MG63 (cell line): ENCODE measurements around the gene SCD5. TPM values are rescaled to one million over a fixed set of nuclear protein-coding genes. Genes with fewer than 3 reads are reported as not detected.

Experiments
- DNase-seq: peaks from one replicate; pipeline ENCODE4 v3.0.0-alpha.2; 2020
- H3K27me3 ChIP-seq: fragments of 250-450 bp; sonication (Bioruptor Pico); 2 replicates; pipeline ENCODE4 v1.5.1; 2020; ENCODE audit warnings: mild to moderate bottlenecking, moderate library complexity
- H3K36me3 ChIP-seq: fragments of 250-450 bp; sonication (Bioruptor Pico); 2 replicates; pipeline ENCODE4 v1.5.1; 2020; ENCODE audit warnings: mild to moderate bottlenecking, moderate library complexity
- H3K4me3 ChIP-seq: fragments of 250-450 bp; sonication (Bioruptor Pico); 2 replicates; pipeline ENCODE4 v1.5.1; 2020; ENCODE audit warnings: mild to moderate bottlenecking, moderate library complexity
- H3K9me3 ChIP-seq: fragments of 250-450 bp; sonication (Bioruptor Pico); 2 replicates; pipeline ENCODE4 v1.5.1; 2020; ENCODE audit warnings: mild to moderate bottlenecking, moderate library complexity
- total RNA-seq: library from RNA; depleted of rRNA; stranded (reverse); fragments of >200 nt; shearing (Covaris generic); gene quantifications from 2 replicates; pipeline ENCODE4 v1.2.3, GENCODE V29; 2014; ENCODE audit warnings: low replicate concordance

SCD5 gene
- total RNA-seq, 1 experiment from 2014 or later = 2.9 TPM

DNA sequence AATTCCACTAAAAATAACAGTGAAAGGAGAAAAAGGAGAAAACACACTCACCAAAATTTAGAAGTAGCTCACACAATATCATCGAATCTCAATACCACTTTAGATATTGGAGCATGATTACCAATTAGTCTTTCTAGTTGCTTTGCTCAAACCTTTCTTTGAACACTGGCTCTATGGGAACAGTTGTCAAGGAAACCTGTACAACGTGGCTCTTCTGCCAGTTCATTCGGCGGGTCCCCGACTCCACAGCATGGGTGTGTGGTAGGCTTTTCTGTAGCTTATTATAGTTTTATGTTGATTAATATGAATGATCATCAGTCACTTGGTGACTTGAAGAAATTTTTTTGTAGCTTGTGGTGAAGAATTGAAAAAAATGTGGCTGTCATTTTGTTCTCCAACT is 186.6 kb downstream of the SCD5 start:
- H3K27me3 ChIP-seq = no peaks in the 10 kb centered on the region
- no peaks in the 10 kb centered on the region for H3K9me3 ChIP-seq
- DNase-seq = no peak

DNA sequence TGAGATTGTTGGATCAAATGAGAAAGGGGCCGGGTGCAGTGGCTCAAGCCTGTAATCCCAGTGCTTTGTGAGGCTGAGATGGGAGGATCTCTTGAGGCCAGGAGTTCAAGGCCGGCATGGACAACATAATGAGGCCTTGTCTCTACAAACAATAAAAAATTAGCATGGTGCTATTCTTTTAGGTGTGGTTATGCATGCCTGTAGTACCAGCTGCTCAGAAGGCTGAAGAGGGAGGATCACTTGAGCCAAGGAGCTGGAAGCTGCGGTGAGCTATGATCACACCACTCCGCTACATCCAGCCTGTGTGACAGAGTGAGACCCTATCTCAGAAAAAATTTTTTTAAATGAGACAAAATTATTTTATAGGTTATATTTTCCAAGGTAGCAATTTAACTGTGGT is 187.1 kb downstream of the SCD5 start:
- Histone ChIP-seq H3K36me3 (no peaks in the 10 kb centered on the region), H3K4me3 (no peak overlapping the region), H3K9me3 (no peaks in the 10 kb centered on the region), H3K27me3 (no peaks in the 10 kb centered on the region)
- no peak for DNase-seq

More for the DNA sequence above, 186.6 kb downstream of the SCD5 start:
- no peak overlapping the region for H3K4me3 ChIP-seq
- no peaks in the 10 kb centered on the region for H3K36me3 ChIP-seq

DNA sequence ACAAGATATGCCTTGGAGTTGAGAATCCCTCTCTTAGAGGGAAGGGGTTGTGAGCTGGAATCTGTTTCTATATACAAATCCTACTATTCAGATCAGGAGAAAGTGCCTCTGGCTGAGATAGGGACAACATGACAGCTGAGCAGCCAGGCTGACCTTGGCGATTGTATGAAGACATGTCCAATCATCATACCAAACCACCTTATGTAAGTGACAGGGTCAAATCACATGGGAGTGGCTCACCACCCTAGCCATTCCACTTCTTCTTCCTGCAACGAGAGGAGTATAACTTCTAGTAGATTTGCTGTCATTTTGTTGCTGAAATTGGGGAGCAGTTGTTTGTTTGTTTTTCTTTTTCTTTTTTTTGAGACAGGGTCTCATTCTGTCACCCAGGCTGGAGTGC is 188.6 kb downstream of the SCD5 start:
- H3K36me3 ChIP-seq = no peaks in the 10 kb centered on the region
- no peaks in the 10 kb centered on the region for H3K9me3 ChIP-seq
- H3K27me3 ChIP-seq = no peaks in the 10 kb centered on the region
- DNase-seq = no peak
- no peak overlapping the region for H3K4me3 ChIP-seq

DNA sequence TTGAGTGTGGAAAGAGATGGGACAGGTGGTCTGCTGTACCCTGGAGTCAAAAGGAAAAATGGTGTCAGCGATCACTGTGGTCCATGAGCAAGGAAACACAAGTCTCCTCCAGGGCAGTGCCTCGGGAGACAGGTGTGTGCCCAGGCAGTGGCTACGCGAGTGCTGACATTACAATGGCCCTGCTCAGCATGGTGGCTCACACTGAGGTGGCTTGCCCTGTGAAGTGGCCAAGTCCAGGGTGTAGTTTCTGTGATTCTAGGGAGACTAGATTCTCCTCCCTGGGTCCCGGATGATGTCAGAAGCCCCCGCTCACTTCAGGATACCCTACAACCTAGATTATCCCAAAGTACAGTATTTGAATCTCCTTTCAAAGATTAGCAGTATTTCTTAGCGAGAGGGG is 192.0 kb downstream of the SCD5 start:
- no peak for DNase-seq
- Histone ChIP-seq H3K27me3 (no peaks in the 10 kb centered on the region), H3K9me3 (no peaks in the 10 kb centered on the region), H3K4me3 (no peak overlapping the region), H3K36me3 (no peaks in the 10 kb centered on the region)

DNA sequence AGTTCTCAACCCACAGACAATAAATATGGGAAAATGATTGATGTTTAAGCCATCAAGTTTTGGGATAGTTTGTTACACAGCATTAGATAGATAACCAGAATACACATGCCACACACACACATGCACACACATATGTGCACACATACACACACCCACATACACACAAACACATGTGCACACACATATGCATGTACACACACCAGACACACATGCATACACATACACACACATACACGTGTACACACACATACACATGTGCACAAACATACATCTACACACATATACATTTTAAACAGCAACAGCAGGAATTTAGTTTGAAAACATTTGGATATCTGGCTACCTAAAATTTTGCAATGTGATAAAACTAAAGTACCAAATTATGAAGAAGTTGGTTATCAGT is 194.1 kb downstream of the SCD5 start:
- no peak for DNase-seq
- H3K27me3 ChIP-seq = no peaks in the 10 kb centered on the region
- no peaks in the 10 kb centered on the region for H3K36me3 ChIP-seq
- H3K9me3 ChIP-seq = no peaks in the 10 kb centered on the region
- no peak overlapping the region for H3K4me3 ChIP-seq

DNA sequence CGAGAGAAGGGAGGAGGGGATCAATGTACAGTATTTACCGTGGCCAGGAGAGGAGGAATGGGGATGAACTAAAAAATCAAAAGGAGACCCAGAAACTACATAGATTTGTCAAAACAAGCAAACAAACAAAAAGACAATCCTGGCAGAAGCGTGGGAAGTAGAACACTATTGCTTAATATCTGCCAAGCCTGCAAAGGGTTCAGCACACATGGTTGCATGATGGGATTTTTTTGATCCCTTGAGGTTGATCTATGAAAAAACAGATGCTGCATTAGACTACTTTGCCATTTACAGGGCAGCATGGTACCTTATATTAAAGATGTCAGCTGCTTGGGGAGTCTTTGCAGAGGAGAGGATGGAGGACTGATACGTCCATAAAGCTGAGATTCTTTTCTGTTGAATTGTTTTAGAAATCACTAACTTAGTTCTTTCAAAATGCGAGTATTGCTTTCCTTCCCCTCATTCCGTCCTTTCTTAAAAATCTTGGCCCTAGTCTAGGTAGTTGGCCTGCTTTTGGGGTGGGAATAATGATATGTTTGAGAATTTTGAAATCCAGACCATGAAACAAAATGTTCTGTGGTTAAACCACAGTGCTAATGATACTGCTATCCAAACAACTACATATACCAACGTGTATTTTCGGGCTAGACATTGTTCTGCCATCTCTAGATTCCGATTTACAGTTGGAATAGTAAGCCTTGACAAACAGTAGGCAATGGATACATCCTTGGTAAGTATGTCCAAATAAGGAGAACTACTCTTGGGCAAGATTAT is 197.2 kb downstream of the SCD5 start:
- H3K36me3 ChIP-seq = no peaks in the 10 kb centered on the region
- H3K4me3 ChIP-seq = no peak overlapping the region
- no peaks in the 10 kb centered on the region for H3K27me3 ChIP-seq
- no peak for DNase-seq
- no peaks in the 10 kb centered on the region for H3K9me3 ChIP-seq

DNA sequence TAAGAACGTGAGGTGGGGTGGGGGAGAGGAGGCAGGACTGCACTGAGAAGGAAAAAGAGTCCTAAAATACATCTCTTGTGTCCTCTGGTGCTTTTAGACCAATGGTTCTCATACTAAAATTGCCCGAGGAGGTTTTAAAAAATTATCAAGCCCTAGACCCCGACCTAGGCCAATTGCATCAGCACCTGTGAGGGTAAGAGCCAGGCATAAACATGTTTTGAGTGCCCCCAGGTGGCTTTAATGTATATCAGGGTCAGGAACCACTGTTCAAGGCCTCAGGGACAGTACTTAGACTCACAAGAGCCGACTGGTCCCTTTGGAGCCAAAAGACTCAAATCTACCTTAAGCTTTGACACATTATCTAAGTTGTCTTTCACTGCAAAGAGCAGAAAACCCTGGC is 199.3 kb downstream of the SCD5 start:
- H3K27me3 ChIP-seq = no peaks in the 10 kb centered on the region
- DNase-seq = no peak
- no peaks in the 10 kb centered on the region for H3K36me3 ChIP-seq
- no peak overlapping the region for H3K4me3 ChIP-seq
- no peaks in the 10 kb centered on the region for H3K9me3 ChIP-seq

DNA sequence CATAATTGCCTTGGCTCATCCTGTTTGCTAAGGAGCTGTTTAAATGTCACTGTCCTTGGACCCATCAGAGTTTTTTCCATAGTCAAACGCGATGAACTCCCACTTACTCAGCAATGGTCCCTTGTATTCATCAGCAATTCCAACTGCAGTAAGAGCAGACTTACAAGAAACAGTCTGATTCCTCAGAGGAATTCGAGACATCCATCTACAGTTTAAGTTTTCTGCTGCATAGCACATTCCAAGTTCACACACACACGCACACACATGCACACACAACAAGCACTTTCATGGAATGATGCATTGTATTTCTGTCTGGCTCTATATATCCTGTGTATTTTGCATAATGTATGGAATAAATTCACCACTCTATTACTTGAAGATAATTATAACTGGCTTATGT is 204.1 kb downstream of the SCD5 start:
- no peak for DNase-seq
- Histone ChIP-seq H3K27me3 (0 out of 2 replicates have a peak, but pooled peaks cover 3% of the 10 kb centered on the region), H3K4me3 (no peak overlapping the region), H3K9me3 (no peaks in the 10 kb centered on the region), H3K36me3 (no peaks in the 10 kb centered on the region)

DNA sequence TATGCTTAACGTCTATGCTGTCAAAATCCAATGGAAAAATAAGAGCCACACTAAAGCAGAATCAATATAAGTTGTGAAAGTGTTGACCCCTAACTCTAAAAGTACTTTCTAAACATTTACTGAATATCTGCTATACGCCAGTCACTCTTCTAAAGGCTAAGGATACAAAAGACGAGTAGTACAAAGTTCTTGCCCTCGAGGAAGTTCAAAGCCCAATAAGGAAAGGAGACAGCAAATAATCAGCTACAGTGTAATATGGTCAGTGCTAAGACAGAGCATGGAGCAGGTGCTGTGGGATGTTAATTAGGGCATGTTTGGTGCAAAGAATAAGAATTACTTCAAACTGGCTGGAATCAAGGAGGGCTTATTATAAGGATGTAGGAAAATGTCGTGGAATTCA is 205.2 kb downstream of the SCD5 start:
- no peak overlapping the region for H3K4me3 ChIP-seq

DNA sequence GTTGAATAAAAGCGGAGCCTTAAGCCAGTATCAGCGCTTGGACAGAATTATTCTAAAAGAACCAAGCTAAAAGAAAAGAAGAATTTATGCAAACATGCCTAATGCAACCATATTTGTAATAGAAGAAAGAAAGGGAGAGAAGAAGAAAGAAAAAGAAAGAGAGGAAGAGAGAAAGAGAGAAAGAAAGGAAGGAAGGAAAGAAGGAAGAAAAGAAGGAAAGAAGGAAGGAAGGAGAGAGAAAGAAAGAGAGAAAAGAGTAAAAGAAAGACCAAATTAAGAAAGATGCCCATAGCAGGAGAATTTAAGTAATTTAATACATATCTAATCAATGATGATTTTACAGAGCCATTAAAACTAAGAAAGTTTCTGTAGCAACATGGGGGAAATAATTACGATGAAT is 206.0 kb downstream of the SCD5 start:
- Histone ChIP-seq H3K36me3 (no peaks in the 10 kb centered on the region), H3K4me3 (no peak overlapping the region), H3K27me3 (0 out of 2 replicates have a peak, but pooled peaks cover 3% of the 10 kb centered on the region), H3K9me3 (no peaks in the 10 kb centered on the region)
- no peak for DNase-seq

More for the DNA sequence above, 205.2 kb downstream of the SCD5 start:
- DNase-seq = no peak
- Histone ChIP-seq H3K27me3 (0 out of 2 replicates have a peak, but pooled peaks cover 3% of the 10 kb centered on the region), H3K9me3 (no peaks in the 10 kb centered on the region), H3K36me3 (no peaks in the 10 kb centered on the region)

DNA sequence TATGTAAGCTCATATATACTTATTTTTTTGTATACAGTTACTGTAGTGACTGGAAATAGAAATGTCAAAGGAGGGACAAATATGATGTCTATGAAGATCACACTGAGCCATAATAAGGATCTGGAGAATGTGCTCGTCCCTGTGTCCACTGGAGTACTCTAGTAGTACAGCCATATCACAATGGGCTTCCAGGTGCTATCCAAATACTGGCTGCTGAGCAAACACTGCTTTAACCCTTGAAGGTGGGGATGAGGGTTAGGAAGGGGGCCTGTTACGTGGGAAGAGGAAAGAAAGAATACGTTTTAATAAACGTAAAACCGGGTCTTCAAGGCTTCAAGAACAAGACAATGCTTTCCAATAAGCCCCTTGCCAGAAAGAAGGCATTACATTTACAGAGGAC is 207.0 kb downstream of the SCD5 start:
- no peaks in the 10 kb centered on the region for H3K36me3 ChIP-seq
- H3K9me3 ChIP-seq = no peaks in the 10 kb centered on the region
- no peak overlapping the region for H3K4me3 ChIP-seq
- H3K27me3 ChIP-seq = 0 out of 2 replicates have a peak, but pooled peaks cover 3% of the 10 kb centered on the region
- DNase-seq = no peak

DNA sequence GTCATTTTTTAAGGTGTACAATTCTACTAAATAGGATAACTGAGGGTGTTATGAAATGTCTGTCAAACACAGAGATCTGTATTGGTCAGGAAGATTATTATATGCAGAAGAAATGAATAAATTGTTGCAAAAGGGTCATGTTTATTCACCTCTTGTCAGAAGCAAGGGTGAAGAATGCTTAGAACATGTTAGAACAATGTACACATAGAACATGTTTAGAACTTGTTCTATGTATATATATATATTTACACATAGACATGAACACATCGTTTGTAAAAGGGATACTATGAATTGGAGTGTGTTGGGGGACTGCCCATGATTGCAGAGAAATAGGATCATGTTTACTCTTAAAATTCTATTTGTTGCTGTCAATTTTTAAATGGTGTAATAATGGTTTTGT is 208.8 kb downstream of the SCD5 start:
- H3K27me3 ChIP-seq = 0 out of 2 replicates have a peak, but pooled peaks cover 3% of the 10 kb centered on the region
- no peaks in the 10 kb centered on the region for H3K9me3 ChIP-seq
- H3K36me3 ChIP-seq = no peaks in the 10 kb centered on the region
- no peak overlapping the region for H3K4me3 ChIP-seq
- DNase-seq = no peak

DNA sequence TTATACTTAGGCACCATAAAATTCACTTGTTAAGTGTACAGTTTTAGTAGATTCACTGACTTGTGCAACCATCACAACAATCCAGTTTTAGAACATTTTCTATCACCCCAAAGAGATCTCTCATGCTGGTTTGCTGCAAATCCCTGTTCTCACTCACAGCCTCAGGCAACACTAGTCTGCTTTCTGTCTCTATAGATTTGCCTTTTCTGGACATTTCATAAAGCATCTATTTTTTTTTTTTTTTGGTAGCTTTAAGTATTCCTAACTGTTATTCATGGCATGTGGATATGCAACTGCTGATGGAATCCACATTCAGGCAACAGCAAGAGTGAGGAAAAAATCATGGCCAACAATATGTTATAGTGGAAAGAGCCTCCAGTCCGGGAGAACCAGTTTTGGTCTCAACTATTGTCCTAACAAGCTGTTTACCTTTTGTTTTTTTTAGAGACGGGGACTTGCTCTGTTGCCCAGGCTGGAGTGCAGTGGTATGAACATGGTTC is 209.8 kb downstream of the SCD5 start:
- 0 out of 2 replicates have a peak, but pooled peaks cover 3% of the 10 kb centered on the region for H3K27me3 ChIP-seq
- H3K36me3 ChIP-seq = no peaks in the 10 kb centered on the region
- no peak overlapping the region for H3K4me3 ChIP-seq
- no peak for DNase-seq
- no peaks in the 10 kb centered on the region for H3K9me3 ChIP-seq

DNA sequence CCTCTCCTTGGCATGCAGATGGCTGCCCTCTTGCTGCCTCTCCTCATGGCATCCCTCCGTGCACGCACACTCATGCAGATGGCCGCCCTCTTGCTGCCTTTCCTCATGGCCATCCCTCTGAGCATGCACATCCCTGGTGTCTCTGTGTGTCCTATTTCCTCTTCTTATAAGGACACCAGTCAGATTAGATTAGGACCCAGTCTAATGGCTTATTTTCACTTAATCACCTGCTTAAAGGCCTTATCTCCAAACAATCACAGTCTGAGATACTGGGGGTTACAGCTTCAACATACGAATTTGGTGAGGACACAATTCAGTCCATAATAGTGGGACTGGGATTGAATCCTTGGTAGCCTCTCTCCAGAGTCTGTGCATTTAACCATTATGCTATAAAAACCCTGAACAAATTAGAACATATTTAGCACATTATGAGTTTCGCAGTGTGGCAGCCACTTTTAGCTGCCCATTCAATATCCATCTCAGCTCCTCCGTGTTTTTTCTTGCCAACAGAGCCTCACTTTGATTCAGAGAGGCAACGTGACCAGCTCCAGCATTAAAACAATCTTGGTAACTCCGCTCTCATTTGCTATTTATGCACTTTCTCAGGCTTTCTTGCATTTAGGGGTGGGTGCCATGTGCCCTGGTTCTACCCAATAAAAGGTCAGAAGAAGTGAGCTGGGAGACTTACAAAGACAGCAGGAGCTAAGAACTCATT is 210.6 kb downstream of the SCD5 start:
- H3K27me3 ChIP-seq = 0 out of 2 replicates have a peak, but pooled peaks cover 3% of the 10 kb centered on the region
- H3K36me3 ChIP-seq = no peaks in the 10 kb centered on the region
- no peak overlapping the region for H3K4me3 ChIP-seq
- DNase-seq = no peak
- no peaks in the 10 kb centered on the region for H3K9me3 ChIP-seq

DNA sequence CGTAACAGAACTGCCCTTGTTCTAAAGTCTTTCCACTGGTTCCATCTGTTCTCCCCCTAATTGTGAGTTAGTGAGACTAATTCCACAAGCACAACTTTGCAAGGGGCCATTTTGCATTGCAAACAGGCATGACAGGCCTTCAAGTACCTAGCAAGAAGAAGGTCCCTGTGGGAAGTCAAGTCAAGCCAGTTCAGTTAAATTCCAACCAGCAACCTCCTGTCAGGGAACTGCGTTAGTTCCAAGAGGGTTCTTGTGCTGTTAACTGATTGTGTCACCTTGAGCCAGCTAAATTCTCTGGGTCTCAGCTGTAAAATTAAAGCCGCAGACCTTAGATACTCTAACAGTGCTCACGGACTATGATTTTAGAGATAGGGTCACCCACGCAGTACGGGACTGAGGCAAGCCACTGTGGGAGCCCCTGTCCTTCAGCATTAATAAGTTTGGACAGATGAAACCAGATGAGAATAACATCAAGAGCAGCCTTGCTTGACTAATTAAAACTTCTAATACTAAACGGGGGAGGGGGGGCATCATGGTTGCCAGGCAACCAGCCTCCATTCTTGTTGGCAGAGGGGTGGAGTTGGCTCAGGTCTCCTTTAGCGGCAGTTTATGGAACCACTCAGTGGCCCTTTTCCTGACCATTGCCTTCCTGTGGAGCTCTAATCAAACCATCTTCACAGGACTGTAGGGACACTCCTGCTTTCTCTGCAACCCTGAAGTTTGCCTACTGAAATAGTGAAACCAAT is 212.7 kb downstream of the SCD5 start:
- H3K9me3 ChIP-seq = no peaks in the 10 kb centered on the region
- DNase-seq = no peak
- no peaks in the 10 kb centered on the region for H3K36me3 ChIP-seq
- H3K4me3 ChIP-seq = no peak overlapping the region
- no peaks in the 10 kb centered on the region for H3K27me3 ChIP-seq

DNA sequence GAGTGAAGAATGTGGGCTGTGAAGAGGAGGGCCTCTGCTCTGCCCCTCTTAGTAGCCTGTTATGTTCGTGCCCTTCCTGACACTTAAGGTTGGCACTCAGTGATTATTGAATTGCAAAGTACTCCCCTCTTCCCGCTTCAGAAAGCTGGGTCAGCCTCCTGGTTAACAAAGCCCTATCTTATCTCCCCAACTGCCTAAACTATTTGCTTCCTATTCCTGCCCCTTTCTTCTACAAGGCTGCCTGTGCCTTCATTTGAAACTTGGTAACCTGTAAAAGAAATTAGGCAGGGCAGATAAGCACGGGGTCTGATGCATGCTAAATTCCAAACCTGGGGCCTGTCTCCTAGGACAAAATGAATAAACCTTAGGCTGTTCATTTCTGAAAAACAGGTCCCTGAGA is 213.7 kb downstream of the SCD5 start:
- H3K36me3 ChIP-seq = no peaks in the 10 kb centered on the region
- no peaks in the 10 kb centered on the region for H3K9me3 ChIP-seq
- DNase-seq = no peak
- no peak overlapping the region for H3K4me3 ChIP-seq
- H3K27me3 ChIP-seq = no peaks in the 10 kb centered on the region
